Fibroblast of lung (primary cell): ENCODE measurements around the gene P2RY6.

ENCODE experiments used
- EZH2 ChIP-seq: IDR thresholded peaks from 2 replicates; pipeline ENCODE4 v1.5.1; 2012; ENCODE audit warnings: low read length, control low read depth, mild to moderate bottlenecking; ENCODE audit errors: missing control alignments
- TF ChIP-seq, protein P1 (sequence below), 2 donors: IDR thresholded peaks in 1 of 2; conservative IDR thresholded peaks in 1 of 2; 1 replicate in 1 of 2; 2 replicates in 1 of 2; pipeline ENCODE4 v1.5.1; 2011 to 2012; ENCODE audit warnings: low read length in 2 of 2, control low read depth in 1 of 2, inconsistent platforms in 1 of 2, low read depth in 1 of 2, mild to moderate bottlenecking in 1 of 2

- TF ChIP-seq, protein P1, sequence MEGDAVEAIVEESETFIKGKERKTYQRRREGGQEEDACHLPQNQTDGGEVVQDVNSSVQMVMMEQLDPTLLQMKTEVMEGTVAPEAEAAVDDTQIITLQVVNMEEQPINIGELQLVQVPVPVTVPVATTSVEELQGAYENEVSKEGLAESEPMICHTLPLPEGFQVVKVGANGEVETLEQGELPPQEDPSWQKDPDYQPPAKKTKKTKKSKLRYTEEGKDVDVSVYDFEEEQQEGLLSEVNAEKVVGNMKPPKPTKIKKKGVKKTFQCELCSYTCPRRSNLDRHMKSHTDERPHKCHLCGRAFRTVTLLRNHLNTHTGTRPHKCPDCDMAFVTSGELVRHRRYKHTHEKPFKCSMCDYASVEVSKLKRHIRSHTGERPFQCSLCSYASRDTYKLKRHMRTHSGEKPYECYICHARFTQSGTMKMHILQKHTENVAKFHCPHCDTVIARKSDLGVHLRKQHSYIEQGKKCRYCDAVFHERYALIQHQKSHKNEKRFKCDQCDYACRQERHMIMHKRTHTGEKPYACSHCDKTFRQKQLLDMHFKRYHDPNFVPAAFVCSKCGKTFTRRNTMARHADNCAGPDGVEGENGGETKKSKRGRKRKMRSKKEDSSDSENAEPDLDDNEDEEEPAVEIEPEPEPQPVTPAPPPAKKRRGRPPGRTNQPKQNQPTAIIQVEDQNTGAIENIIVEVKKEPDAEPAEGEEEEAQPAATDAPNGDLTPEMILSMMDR (conservative IDR thresholded peaks at IDR 0.05 in 1 of 2, IDR thresholded peaks at IDR 0.05 in 1 of 2; ENCODE audit: low read depth in 1 of 2, low read length in 2 of 2), result no peak
- TF ChIP-seq EZH2, result no peak
These were observed 20.4 kb downstream of the P2RY6 start for GRCh38 chr11:73292525-73292894.
